Mucosa of stomach (tissue), 1 donor: ENCODE data around the gene ALKBH4.

Source experiments
- H3K27me3 ChIP-seq: one replicate; pipeline ENCODE4 v1.7.0; 2013; ENCODE audit warnings: mild to moderate bottlenecking, low read length; ENCODE audit not compliant: control insufficient read depth, insufficient read depth
- H3K36me3 ChIP-seq: one replicate; pipeline ENCODE4 v1.7.0; 2013; ENCODE audit warnings: low read length; ENCODE audit not compliant: control insufficient read depth, insufficient read depth
- H3K4me1 ChIP-seq: one replicate; pipeline ENCODE4 v1.7.0; 2013; ENCODE audit warnings: mild to moderate bottlenecking, low read length; ENCODE audit not compliant: control insufficient read depth, insufficient read depth
- H3K4me3 ChIP-seq: one replicate; pipeline ENCODE4 v1.7.0; 2013; ENCODE audit warnings: low read length
- H3K9ac ChIP-seq: one replicate; pipeline ENCODE4 v1.7.0; 2013; ENCODE audit warnings: mild to moderate bottlenecking, low read length, moderate library complexity
- H3K9me3 ChIP-seq: one replicate; pipeline ENCODE4 v1.7.0; 2013; ENCODE audit warnings: mild to moderate bottlenecking, low read length, moderate library complexity; ENCODE audit not compliant: control insufficient read depth
- donor health status: Pancreatic carcinoma.

ALKBH4 gene

DNA sequence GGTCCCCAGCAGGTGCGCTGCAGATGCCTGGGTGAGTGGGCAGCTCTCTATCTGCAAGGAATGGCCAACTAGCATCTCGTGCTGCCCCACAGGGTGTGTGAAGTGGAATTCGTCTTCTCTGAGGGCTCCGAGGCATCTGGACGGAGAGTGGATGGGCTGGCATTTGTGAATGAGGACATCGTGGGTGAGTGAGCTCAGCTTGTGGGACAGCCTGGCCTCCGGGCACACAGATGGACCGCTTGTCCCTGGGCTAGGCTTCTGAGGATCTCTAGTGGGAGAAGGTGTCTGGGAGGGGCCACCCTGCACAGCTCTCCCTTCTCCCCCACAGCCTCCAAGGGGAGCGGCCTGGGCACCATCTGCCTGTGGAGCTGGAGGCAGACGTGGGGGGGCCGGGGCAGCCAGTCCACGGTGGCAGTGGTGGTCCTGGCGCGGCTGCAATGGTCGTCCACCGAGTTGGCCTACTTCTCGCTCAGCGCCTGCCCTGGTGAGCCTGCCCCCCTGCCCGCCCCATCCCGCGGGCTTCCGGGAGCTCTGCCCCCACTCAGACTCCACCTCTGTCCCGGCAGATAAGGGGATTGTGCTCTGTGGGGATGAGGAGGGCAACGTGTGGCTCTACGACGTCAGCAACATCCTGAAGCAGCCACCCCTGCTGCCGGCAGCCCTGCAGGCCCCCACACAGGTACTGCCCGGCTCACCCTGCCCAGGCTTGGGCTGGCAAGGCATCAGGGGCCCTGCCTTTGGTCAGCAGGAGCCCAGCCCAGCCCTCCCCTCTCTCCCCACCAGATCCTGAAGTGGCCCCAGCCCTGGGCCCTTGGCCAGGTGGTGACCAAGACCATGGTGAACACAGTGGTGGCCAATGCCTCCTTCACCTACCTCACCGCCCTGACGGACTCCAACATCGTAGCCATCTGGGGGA, 7.7 kb upstream of the ALKBH4 start:
- Histone ChIP-seq H3K9ac (no peak overlapping the region), H3K27me3 (no peaks in the 10 kb centered on the region), H3K4me3 (no peak overlapping the region), H3K9me3 (no peaks in the 10 kb centered on the region), H3K36me3 (peaks cover 5% of the 10 kb centered on the region), H3K4me1 (peaks cover 9% of the 10 kb centered on the region)

DNA sequence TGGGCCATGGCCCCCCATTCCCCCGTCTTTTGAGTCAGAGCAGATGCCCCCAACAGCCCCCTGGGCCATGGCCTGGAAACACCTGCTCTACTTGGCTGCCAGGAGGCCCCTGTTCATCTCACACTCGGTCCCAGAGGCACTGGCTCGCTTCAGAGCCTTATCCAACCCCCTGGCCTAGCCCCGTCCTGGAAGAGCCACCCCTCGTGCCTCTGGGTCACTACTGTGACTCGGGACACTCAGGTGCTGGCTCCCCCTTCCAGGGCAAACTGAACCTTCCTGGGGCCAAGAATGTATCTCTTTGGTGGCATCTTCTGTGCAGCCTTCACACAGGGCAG, 7.1 kb upstream of the ALKBH4 start:
- Histone ChIP-seq H3K4me1 (peaks cover 9% of the 10 kb centered on the region), H3K36me3 (peaks cover 5% of the 10 kb centered on the region), H3K9ac (no peak overlapping the region), H3K4me3 (no peak overlapping the region), H3K9me3 (no peaks in the 10 kb centered on the region), H3K27me3 (no peaks in the 10 kb centered on the region)

DNA sequence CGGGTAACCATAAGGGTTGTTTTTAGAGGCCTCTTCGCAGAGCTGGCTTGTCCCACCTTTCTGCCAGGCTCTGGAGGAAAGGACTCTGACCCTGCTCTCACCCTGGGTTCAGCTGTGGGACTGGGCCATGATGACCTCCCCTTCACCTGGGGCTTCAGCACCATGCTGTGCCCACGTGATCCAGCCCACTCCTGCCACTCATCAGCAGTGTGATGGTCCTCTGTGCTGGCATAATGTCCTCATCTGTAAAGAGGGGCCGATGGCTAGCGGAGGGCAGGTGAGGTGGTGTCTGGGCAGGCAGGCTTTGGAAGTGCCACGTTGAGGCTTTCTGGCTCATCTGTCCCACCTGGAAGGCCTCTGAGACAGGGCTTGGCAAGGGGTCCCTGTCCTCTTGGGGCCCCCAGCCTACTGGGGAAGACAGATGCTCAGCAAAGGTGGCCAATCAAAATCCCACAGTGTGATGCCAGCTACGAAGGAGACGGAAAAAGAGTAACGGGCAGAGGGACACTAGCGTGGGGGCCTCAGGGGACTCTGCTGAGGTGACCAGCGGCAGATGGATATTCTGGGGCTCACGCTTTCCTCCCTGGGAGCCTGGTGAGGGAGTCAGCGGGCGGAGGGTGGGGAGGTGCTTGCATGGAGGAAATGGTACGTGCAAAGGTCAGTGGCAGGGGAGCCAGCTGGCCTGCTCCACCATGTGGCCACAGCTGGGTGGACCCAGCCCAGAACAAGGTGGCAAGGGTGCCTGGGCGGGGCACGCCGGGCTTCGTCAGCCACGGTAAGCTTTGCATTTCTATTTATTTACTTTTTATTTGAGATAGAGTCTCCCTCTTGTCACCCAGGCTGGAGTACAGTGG, 5.5 kb upstream of the ALKBH4 start:
- Histone ChIP-seq H3K9ac (peak overlapping the region; percentile 53), H3K36me3 (peaks cover 5% of the 10 kb centered on the region), H3K4me3 (no peak overlapping the region), H3K4me1 (peaks cover 16% of the 10 kb centered on the region), H3K9me3 (no peaks in the 10 kb centered on the region), H3K27me3 (no peaks in the 10 kb centered on the region)

DNA sequence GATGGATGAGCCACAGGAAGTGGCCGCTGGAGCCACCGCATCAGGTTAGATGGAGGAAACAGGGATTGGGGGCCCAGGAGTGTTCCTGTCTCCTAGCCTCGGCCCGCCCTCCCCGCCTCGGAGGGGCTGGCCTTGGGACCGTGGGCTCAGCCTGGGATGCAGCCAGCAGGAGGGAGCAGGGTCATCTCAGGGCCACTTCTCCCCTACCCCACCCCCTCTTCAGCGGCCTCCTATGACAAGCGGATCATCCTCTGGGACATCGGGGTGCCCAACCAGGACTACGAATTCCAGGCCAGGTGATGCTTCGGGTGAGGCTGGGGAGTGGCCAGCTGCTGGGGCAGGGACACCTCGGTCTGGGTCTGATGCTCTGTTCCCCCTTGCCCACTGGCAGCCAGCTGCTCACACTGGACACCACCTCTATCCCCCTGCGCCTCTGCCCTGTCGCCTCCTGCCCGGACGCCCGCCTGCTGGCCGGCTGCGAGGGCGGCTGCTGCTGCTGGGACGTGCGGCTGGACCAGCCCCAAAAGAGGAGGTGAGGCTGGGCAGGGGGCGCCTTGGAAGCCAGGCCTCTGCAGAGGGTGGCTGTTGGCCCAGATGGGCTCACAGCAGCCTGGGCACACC, 4.8 kb upstream of the ALKBH4 start:
- no peaks in the 10 kb centered on the region for H3K27me3 ChIP-seq
- H3K4me3 ChIP-seq, result no peak overlapping the region
- no peaks in the 10 kb centered on the region for H3K9me3 ChIP-seq
- H3K9ac ChIP-seq, result peak overlapping the region; percentile 53
- peaks cover 5% of the 10 kb centered on the region for H3K36me3 ChIP-seq
- H3K4me1 ChIP-seq, result peaks cover 16% of the 10 kb centered on the region

DNA sequence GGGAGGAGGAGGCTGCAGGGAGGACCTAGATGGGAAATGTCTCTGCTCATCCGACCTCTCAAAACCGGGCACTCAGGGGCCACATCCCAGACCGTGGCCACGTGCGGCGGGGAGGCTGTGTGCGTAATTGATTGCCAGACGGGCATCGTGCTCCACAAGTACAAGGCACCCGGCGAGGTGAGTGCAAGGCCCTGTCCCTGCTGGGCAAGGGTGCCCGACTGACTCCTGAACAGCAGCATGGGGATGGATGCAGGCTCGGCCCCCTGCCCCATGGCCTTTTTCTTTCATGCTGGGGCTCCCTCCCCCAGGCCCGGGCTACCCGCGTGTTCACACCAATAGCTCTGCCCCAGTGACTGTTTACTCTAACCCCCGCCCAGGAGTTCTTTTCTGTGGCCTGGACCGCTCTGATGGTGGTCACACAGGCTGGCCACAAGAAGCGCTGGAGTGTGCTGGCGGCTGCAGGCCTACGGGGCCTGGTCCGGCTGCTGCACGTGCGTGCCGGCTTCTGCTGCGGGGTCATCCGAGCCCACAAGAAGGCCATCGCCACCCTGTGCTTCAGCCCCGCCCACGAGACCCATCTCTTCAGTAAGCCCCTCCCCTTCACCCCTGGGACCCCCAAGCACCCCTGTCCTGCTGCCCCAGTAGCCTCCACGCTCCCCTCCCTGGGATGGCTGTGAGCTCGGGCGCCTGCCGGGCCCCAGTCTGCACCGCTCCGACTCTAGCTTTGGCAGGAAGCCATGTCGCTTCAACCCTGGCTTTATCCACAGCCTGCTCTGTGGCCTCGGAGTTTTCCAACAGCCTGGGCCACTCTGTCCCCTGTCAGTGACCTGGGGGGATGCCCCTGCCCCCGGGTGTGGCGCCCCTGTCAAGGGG, 4.1 kb upstream of the ALKBH4 start:
- no peak overlapping the region for H3K4me3 ChIP-seq
- no peak overlapping the region for H3K9ac ChIP-seq
- no peaks in the 10 kb centered on the region for H3K27me3 ChIP-seq
- no peaks in the 10 kb centered on the region for H3K9me3 ChIP-seq
- H3K4me1 ChIP-seq, result peaks cover 19% of the 10 kb centered on the region
- peaks cover 5% of the 10 kb centered on the region for H3K36me3 ChIP-seq

DNA sequence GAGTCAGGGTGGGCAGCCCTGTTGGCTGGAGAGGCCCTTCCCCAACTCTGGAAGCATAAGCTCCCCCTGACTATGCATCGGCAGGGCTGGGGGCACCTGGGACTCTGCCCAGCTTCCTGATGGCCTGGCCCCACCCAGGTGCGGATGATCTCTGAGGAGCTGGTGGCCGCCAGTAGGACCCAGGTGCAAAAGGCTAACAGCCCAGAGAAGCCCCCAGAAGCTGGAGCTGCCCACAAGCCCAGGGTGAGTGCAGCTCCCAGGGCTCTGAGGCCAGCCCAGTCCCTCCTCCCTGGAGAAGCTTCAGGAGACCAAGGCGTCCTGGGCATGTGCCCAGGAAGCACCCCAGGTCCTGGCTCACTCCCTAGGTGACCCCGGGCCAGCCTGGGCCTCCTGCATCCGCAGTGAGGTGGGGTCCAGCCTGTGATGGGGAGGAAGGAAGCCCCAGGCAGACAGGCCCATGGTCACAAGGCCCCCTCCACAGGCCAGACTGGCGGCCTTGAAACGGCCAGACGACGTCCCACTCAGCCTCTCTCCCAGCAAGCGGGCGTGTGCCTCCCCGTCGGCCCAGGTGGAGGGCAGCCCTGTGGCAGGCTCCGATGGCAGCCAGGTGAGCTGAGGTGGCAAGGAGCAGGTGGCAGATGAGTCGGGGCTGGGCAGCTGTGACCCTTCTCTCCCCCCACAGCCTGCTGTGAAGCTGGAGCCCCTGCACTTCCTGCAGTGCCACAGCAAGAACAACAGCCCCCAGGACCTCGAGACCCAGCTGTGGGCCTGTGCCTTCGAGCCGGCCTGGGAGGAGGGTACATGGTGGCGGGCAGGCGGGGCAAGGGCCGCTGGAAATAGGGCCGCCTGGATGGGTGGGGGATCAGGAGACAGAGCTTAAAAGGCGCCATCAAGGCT, 3.2 kb upstream of the ALKBH4 start:
- H3K9ac ChIP-seq, result no peak overlapping the region
- H3K36me3 ChIP-seq, result no peaks in the 10 kb centered on the region
- H3K4me1 ChIP-seq, result peaks cover 22% of the 10 kb centered on the region
- H3K9me3 ChIP-seq, result no peaks in the 10 kb centered on the region
- no peaks in the 10 kb centered on the region for H3K27me3 ChIP-seq
- no peak overlapping the region for H3K4me3 ChIP-seq

DNA sequence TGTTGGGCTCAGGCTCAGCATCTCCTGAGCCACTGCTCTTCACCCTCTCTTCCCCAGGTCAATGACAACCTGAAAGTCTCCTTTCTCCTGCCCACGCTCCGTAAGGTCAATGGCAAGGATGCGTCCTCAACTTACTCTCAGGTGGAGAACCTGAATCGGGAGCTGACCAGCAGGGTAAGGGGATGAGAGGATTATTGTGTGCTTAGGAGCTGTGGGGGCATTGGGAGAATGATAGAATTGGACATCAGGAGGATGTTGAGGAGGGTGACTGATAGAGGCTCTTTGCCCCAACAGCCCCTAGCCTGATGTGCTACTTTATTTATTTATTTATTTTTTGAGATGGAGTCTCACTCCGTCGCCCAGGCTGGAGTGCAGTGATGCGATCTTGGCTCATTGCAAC, 1.4 kb upstream of the ALKBH4 start:
- no peaks in the 10 kb centered on the region for H3K27me3 ChIP-seq
- no peaks in the 10 kb centered on the region for H3K36me3 ChIP-seq
- no peak overlapping the region for H3K9ac ChIP-seq
- H3K4me1 ChIP-seq, result peaks cover 22% of the 10 kb centered on the region
- no peak overlapping the region for H3K4me3 ChIP-seq
- H3K9me3 ChIP-seq, result no peaks in the 10 kb centered on the region

DNA sequence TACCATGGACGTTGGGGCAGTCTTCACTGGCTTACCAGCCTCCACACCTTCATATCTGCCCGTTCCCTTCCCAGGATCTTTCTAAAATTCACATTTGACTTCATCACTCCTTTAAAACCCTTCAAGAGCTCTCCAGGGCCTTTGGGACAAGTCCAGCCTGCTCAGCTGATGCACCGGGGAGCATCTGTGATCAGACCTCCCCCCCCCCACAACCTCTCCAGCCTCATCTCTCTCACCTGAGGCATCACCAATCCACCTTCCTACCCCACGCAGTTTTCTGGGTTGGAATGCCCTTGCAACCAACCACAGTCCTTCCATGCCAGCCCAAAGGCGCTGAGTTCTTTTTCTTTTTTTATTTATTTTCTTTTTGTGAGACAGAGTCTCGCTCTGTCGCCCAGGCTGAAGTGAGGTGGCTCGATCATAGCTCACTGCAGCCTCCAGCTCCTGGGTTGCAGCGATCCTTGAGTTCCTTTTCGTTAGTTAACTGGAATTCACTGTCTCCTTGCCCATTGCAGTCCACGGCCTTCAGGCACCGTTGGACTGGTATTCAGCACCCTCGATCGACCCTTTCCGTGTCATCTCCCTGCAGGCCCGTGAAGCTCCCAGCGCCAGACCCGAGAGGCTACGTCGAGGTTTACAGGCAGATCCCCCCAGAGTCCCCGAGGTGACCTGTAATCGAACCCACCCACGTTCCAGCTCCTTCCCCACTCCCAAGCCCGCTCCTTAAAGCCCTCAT, 654 bp downstream of the ALKBH4 start:
- no peaks in the 10 kb centered on the region for H3K27me3 ChIP-seq
- peak overlapping the region; percentile 96 for H3K9ac ChIP-seq
- H3K4me3 ChIP-seq, result peak overlapping the region; percentile 94
- H3K4me1 ChIP-seq, result peaks cover 13% of the 10 kb centered on the region
- H3K36me3 ChIP-seq, result no peaks in the 10 kb centered on the region
- no peaks in the 10 kb centered on the region for H3K9me3 ChIP-seq

DNA sequence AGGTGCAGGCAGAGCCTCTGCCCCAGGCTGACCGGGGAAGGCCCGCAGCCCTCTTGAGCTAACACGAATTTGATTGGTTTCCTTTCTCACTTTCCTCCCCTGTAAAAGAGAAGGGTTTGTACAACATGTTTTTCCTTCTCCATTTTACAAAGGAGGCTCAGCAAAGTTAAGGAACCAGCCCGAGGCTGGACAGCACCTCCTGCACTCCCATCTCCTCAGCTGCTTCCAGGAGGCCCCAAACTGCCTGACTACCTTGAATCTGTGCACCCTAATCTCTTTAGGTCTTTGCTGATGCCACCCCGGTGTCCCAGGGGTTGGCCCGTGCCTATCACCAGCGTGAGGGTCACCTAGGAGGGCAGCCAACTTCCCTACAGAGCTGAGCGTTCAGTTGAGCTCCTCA, 4.2 kb downstream of the ALKBH4 start:
- no peaks in the 10 kb centered on the region for H3K9me3 ChIP-seq
- no peaks in the 10 kb centered on the region for H3K27me3 ChIP-seq
- no peaks in the 10 kb centered on the region for H3K36me3 ChIP-seq

DNA sequence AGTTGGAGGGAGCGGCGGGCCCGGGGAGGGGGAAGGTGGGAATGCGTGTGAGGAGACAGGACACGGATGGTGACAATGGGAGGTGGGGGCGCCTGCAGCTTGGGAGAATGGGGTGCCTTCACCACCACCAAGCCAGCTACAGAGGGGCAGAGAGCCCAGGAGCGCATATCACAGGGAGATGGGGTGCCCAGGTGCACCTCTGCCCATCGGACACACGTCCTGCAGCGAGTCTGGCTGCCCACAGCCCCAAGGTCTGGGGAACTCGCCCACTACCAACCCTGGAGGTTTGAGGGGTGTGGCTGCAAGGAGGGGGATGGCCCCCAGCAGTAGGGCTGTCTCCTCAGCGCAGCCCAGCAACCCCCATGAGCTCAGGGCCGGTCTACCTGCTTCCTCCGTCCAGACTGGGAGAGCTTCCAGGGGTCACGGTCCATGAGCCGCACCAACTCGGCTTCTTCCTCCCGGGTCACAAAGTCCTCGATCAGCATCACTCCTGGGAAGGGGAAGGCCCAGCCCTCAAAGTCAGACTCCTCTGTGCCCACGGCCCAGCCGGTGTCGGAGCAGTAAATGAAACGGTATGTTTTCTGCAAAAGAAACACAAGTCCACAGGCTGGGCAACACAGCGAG, 5.3 kb downstream of the ALKBH4 start:
- peaks cover 6% of the 10 kb centered on the region for H3K4me1 ChIP-seq
- no peaks in the 10 kb centered on the region for H3K36me3 ChIP-seq
- H3K9ac ChIP-seq, result no peak overlapping the region
- no peaks in the 10 kb centered on the region for H3K9me3 ChIP-seq
- H3K27me3 ChIP-seq, result no peaks in the 10 kb centered on the region
- no peak overlapping the region for H3K4me3 ChIP-seq

More for the DNA sequence above, 4.2 kb downstream of the ALKBH4 start:
- H3K9ac ChIP-seq, result no peak overlapping the region
- no peak overlapping the region for H3K4me3 ChIP-seq
- H3K4me1 ChIP-seq, result peaks cover 6% of the 10 kb centered on the region
